BE2C (cell line): ENCODE data around the gene SP140L.

Source experiments
- DNase-seq: peaks from one replicate; pipeline ENCODE4 v3.0.0-alpha.2; 2020
- H3K27me3 ChIP-seq: fragments of 250-450 bp; sonication (Bioruptor Pico); 2 replicates; pipeline ENCODE4 v1.5.1; 2020; ENCODE audit warnings: mild to moderate bottlenecking
- H3K36me3 ChIP-seq: fragments of 250-450 bp; sonication (Bioruptor Pico); 2 replicates; pipeline ENCODE4 v1.5.1; 2020; ENCODE audit warnings: mild to moderate bottlenecking
- H3K4me1 ChIP-seq: fragments of 250-450 bp; sonication (Bioruptor Pico); 2 replicates; pipeline ENCODE4 v1.5.1; 2020
- H3K4me3 ChIP-seq: 2 replicates; pipeline ENCODE4 v1.5.1; 2011; ENCODE audit warnings: low read depth, low read length
- H3K9me3 ChIP-seq: fragments of 250-450 bp; sonication (Bioruptor Pico); 2 replicates; pipeline ENCODE4 v1.5.1; 2020
- TF ChIP-seq, protein P1 (sequence below): IDR thresholded peaks from 2 replicates; pipeline ENCODE4 v1.5.1; 2012; ENCODE audit warnings: mild to moderate bottlenecking, low read depth, low read length

The SP140L gene

GRCh38 chr2:230419181-230419580 is 92.2 kb downstream of the SP140L start:
- Histone ChIP-seq H3K36me3 (no peaks in the 10 kb centered on the region), H3K4me1 (no peaks in the 10 kb centered on the region), H3K27me3 (no peaks in the 10 kb centered on the region), H3K9me3 (no peaks in the 10 kb centered on the region), H3K4me3 (no peak overlapping the region)
- DNase-seq, result no peak
- TF ChIP-seq, protein P1, sequence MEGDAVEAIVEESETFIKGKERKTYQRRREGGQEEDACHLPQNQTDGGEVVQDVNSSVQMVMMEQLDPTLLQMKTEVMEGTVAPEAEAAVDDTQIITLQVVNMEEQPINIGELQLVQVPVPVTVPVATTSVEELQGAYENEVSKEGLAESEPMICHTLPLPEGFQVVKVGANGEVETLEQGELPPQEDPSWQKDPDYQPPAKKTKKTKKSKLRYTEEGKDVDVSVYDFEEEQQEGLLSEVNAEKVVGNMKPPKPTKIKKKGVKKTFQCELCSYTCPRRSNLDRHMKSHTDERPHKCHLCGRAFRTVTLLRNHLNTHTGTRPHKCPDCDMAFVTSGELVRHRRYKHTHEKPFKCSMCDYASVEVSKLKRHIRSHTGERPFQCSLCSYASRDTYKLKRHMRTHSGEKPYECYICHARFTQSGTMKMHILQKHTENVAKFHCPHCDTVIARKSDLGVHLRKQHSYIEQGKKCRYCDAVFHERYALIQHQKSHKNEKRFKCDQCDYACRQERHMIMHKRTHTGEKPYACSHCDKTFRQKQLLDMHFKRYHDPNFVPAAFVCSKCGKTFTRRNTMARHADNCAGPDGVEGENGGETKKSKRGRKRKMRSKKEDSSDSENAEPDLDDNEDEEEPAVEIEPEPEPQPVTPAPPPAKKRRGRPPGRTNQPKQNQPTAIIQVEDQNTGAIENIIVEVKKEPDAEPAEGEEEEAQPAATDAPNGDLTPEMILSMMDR, result no peak

- TF ChIP-seq, protein P1, result no peak
- Histone ChIP-seq H3K27me3 (no peaks in the 10 kb centered on the region), H3K9me3 (no peaks in the 10 kb centered on the region), H3K4me3 (no peak overlapping the region), H3K4me1 (no peaks in the 10 kb centered on the region), H3K36me3 (no peaks in the 10 kb centered on the region)
- no peak for DNase-seq
Measured at GRCh38 chr2:230422149-230422548, 95.2 kb downstream of the SP140L start.

- H3K27me3 ChIP-seq, result no peaks in the 10 kb centered on the region
- no peak overlapping the region for H3K4me3 ChIP-seq
Measured at GRCh38 chr2:230423851-230424458, 97.0 kb downstream of the SP140L start.

DNA sequence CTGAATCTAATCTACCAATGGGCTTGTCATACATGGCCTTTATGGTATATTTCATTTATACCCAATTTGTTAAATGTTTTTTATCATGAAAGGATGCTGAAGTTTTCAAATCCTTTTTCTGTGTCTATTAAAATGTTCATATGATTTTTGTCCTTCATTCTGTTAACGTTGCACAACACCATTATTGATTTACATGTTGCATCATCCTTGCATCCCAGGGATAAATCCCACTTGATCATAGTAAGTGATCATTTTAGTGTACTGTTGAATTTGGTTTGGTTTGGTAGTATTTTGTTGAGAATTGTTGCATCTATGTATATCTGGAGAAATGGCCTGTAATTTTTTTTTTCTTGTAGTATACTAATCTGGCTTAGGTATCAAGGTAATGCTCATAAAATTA is 98.4 kb downstream of the SP140L start:
- H3K4me1 ChIP-seq, result no peaks in the 10 kb centered on the region
- no peak for DNase-seq
- H3K9me3 ChIP-seq, result no peaks in the 10 kb centered on the region
- TF ChIP-seq, protein P1, result no peak
- no peak overlapping the region for H3K4me3 ChIP-seq
- H3K27me3 ChIP-seq, result no peaks in the 10 kb centered on the region
- H3K36me3 ChIP-seq, result no peaks in the 10 kb centered on the region

More at GRCh38 chr2:230423851-230424458, 97.0 kb downstream of the SP140L start:
- Histone ChIP-seq H3K36me3 (no peaks in the 10 kb centered on the region), H3K4me1 (no peaks in the 10 kb centered on the region), H3K9me3 (no peaks in the 10 kb centered on the region)
- no peak for DNase-seq
- TF ChIP-seq, protein P1, result no peak

- Histone ChIP-seq H3K9me3 (no peaks in the 10 kb centered on the region), H3K27me3 (no peaks in the 10 kb centered on the region), H3K36me3 (no peaks in the 10 kb centered on the region), H3K4me3 (no peak overlapping the region), H3K4me1 (no peaks in the 10 kb centered on the region)
- no peak for DNase-seq
- TF ChIP-seq, protein P1, result no peak
Measured at GRCh38 chr2:230429513-230429912, 102.5 kb downstream of the SP140L start.

GRCh38 chr2:230430957-230431910 is 104.2 kb downstream of the SP140L start:
- Histone ChIP-seq H3K36me3 (no peaks in the 10 kb centered on the region), H3K9me3 (no peaks in the 10 kb centered on the region), H3K4me1 (no peaks in the 10 kb centered on the region), H3K27me3 (no peaks in the 10 kb centered on the region), H3K4me3 (no peak overlapping the region)
- TF ChIP-seq, protein P1, result no peak
- no peak for DNase-seq
